Measurements from ENCODE around the gene ATP9B. TPM values are rescaled to one million over a fixed set of nuclear protein-coding genes. Genes with fewer than 3 reads are reported as not detected.

Gene ATP9B
- total and polyA plus RNA-seq, 10 donors, result 7.5 to 58.4 (median 42.7) TPM

DNA sequence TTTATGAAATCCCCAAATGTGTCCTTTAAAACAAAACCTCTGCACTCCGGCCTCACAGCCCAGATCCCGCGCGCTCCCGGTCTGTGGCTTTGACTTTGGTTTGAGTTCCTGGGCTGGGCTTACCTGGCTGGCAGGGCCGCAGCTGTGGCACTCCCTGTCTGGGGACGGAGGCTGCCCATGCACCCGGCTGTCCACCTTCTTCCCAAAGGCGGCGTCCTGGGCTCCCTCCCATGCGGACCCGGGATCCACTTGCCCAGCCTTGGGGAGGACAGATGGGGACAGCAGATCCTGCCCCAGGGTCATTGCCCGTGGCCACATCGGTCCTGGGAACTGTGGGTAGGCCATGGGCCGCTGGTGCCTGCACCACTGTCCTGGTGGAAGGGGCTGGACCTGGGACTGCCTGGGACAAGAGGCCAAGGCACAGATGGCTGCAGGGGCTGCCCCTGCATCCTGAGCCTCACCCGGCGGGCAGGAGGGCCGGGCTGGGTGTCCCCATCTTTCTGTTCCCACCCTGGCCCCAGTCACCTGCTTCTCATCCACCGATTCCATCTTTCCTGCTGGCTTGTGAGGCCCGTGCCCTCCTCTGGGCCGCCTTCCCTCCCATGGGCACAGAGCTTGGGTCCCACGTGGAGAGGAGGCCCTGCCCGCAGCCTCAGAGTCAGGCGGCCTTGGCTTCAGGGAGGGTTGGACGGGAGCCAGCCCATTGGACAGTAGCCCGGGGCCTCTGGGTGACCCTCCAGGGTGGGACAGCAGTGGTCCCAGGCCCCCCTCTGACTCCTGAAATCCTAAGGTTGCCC is 354.2 kb downstream of the ATP9B start:
- no peak for TF ChIP-seq POLR2AphosphoS5 (IDR thresholded peaks at IDR 0.05)
- TF ChIP-seq, protein P1, sequence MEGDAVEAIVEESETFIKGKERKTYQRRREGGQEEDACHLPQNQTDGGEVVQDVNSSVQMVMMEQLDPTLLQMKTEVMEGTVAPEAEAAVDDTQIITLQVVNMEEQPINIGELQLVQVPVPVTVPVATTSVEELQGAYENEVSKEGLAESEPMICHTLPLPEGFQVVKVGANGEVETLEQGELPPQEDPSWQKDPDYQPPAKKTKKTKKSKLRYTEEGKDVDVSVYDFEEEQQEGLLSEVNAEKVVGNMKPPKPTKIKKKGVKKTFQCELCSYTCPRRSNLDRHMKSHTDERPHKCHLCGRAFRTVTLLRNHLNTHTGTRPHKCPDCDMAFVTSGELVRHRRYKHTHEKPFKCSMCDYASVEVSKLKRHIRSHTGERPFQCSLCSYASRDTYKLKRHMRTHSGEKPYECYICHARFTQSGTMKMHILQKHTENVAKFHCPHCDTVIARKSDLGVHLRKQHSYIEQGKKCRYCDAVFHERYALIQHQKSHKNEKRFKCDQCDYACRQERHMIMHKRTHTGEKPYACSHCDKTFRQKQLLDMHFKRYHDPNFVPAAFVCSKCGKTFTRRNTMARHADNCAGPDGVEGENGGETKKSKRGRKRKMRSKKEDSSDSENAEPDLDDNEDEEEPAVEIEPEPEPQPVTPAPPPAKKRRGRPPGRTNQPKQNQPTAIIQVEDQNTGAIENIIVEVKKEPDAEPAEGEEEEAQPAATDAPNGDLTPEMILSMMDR (IDR thresholded peaks at IDR 0.05 in 8 of 11, conservative IDR thresholded peaks at IDR 0.05 in 3 of 11), result no peak
- no peak for TF ChIP-seq POLR2A (IDR thresholded peaks at IDR 0.05)
- H3K36me3 ChIP-seq, result peaks cover 0 to 75% (median 25%) of the 10 kb centered on the region in 6 donors
- peak; percentile 73 for DNase-seq
- H3K4me1 ChIP-seq, result peaks cover 5 to 74% (median 36%) of the 10 kb centered on the region in 6 donors
- no peaks in the 10 kb centered on the region for H3K9me3 ChIP-seq
- intact Hi-C loops (cut with DNase I; ENCODE audit: low total_unique reads), result no loop called here
- H3K27me3 ChIP-seq (replicated peaks in 1 of 7), result no peaks in the 10 kb centered on the region
- WGBS, 5 donors, result 84 to 89% (median 89%) methylated on average over 17 to 26 of the region's 26 CpGs
- H3K4me3 ChIP-seq, result no peak overlapping the region
- peak overlapping the region in 4 of 8 donors; percentile 2 to 33 (median 24) for H3K27ac ChIP-seq

DNA sequence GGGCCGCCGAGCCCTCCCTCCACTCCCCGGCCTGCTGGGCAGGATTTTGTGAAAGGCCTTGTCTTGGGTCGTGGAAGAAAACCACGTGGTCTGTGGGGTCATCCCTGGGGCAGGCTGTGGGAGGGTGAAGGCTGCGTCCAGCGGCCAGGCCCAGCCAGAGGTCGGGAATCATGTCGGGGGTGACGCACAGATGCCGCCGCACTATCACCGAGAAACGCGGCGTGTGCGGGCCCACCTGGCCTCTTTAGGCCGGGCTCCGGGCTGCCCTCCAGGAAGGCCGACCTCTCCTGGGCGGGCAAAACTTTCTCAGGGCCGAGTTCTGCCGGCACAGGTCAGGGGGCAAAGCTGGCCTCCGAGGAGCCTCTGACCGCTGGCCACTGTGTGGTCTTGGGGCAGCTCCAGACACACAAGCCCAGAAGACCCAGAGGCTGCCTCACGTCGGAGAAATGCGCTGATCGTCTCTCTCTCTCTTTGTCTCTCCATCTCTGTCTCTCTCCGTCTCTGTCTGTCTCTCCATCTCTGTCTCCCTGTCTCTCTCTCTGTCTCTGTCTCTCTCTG is 354.9 kb downstream of the ATP9B start:
- H3K4me3 ChIP-seq, result no peak overlapping the region
- DNase-seq, result peak; percentile 82
- H3K9me3 ChIP-seq, result no peaks in the 10 kb centered on the region
- intact Hi-C loops (cut with DNase I; ENCODE audit: low total_unique reads), result no loop called here
- H3K27ac ChIP-seq, result peak overlapping the region in 3 of 8 donors; percentile 23 to 33 (median 26)
- WGBS, 5 donors, result 69 to 85% (median 74%) methylated on average over 26 to 30 of the region's 30 CpGs
- peak; percentile 63 to 79 (median 71) for TF ChIP-seq POLR2AphosphoS5 (IDR thresholded peaks at IDR 0.05)
- TF ChIP-seq, protein P1 (IDR thresholded peaks at IDR 0.05 in 8 of 11, conservative IDR thresholded peaks at IDR 0.05 in 3 of 11), result no peak
- H3K4me1 ChIP-seq, result peaks cover 5 to 67% (median 39%) of the 10 kb centered on the region in 6 donors
- no peaks in the 10 kb centered on the region for H3K27me3 ChIP-seq (replicated peaks in 1 of 7)
- peaks cover 0 to 68% (median 24%) of the 10 kb centered on the region in 6 donors for H3K36me3 ChIP-seq

DNA sequence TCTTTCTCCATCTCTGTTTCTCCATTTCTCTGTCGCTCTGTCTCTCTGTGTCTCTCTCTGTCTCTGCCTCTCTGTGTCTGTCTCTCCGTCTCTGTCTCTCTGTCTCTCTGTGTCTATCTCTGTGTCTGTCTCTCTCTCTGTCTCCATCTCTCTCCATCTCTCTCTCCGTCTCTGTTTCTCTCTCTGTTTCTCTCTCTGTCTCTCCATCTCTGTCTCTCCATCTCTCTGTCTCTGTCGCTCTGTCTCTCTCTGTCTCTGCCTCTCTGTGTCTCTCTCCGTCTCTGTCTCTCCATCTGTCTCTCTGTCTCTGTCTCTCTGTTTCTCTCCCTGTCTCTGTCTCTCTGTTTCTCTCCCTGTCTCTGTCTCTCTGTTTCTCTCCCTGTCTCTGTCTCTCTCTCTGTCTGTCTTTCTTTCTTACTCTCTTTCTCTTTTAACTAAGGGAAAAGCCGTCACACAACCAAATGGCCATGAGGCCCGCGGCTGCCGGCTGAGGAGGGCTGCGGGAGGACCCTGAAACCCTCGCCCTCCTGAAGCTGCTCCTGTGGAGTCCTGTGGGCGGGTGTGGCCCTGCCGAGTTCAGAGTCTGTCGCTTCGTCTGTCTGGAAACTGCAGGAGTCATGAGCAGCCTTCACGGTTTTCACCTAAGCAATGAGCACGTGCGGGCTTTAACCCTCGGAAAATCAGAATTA is 355.8 kb downstream of the ATP9B start:
- peaks cover 5 to 75% (median 42%) of the 10 kb centered on the region in 6 donors for H3K4me1 ChIP-seq
- peaks cover 0 to 64% (median 24%) of the 10 kb centered on the region in 6 donors for H3K36me3 ChIP-seq
- H3K4me3 ChIP-seq, result no peak overlapping the region
- no peak overlapping the region for H3K27ac ChIP-seq
- 87 to 94% (median 91%) methylated on average over 18 to 19 of the region's 19 CpGs for WGBS, 5 donors
- no peaks in the 10 kb centered on the region for H3K27me3 ChIP-seq (replicated peaks in 1 of 7)
- TF ChIP-seq POLR2A (IDR thresholded peaks at IDR 0.05), result no peak
- no peak for TF ChIP-seq POLR2AphosphoS5 (IDR thresholded peaks at IDR 0.05)
- TF ChIP-seq, protein P1 (IDR thresholded peaks at IDR 0.05 in 8 of 11, conservative IDR thresholded peaks at IDR 0.05 in 3 of 11), result no peak
- intact Hi-C loops (cut with DNase I; ENCODE audit: low total_unique reads), result no loop called here
- DNase-seq, result peak; percentile 62
- H3K9me3 ChIP-seq, result no peaks in the 10 kb centered on the region

DNA sequence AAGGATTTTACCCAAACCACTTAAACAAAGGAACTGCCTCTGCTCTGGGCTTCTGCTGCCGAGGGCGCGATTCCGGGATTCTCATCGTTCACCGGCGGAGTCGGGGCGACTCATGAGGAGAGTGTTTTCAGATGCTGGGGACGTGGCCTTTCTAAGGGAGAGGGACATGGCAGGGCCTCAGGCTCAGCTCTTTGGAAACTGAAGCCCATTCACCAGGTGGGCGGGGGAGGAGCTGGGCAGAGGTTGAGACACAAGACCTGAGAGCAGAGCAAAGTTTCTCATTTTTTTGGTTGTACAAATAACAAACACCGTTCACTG is 356.3 kb downstream of the ATP9B start:
- DNase-seq, result no peak
- H3K27me3 ChIP-seq (replicated peaks in 1 of 7), result no peaks in the 10 kb centered on the region
- no peak overlapping the region for H3K4me3 ChIP-seq
- H3K4me1 ChIP-seq, result peaks cover 5 to 79% (median 44%) of the 10 kb centered on the region in 6 donors
- TF ChIP-seq POLR2AphosphoS5 (IDR thresholded peaks at IDR 0.05) (no peak), POLR2A (IDR thresholded peaks at IDR 0.05) (no peak)
- TF ChIP-seq, protein P1 (IDR thresholded peaks at IDR 0.05 in 8 of 11, conservative IDR thresholded peaks at IDR 0.05 in 3 of 11), result no peak
- H3K9me3 ChIP-seq, result no peaks in the 10 kb centered on the region
- peaks cover 0 to 59% (median 22%) of the 10 kb centered on the region in 6 donors for H3K36me3 ChIP-seq
- 88 to 96% (median 92%) methylated on average over 12 of the region's 12 CpGs for WGBS, 5 donors
- intact Hi-C loops (cut with DNase I; ENCODE audit: low total_unique reads), result no loop called here
- no peak overlapping the region for H3K27ac ChIP-seq

Measured in spleen (tissue), 11 donors.